K562 (cell line): ENCODE measurements around the gene DDX50. TPM values are rescaled to one million over a fixed set of nuclear protein-coding genes. Genes with fewer than 3 reads are reported as not detected.
A peak's percentile ranks its signal among the peaks of the same experiment; 100 is the strongest.

Source experiments
- CBX1 ChIP-seq: sonication (generic); IDR thresholded peaks from 2 replicates; pipeline ENCODE4 v1.6.1; 2016; ENCODE audit warnings: antibody characterized with exemption, low read depth, mild to moderate bottlenecking
- CCAR2 ChIP-seq: fragments of 200-400 bp; formaldehyde crosslinking; IDR thresholded peaks from 2 replicates; pipeline ENCODE4 v1.6.1; 2017; ENCODE audit warnings: mild to moderate bottlenecking, low read depth, low read length
- CEBPG ChIP-seq, 3 experiments: fragments of 200-800 bp in 1 of 3; sonication (Bioruptor generic) in 1 of 3; sonication (generic) in 1 of 3; formaldehyde crosslinking in 1 of 3; IDR thresholded peaks in 2 of 3; conservative IDR thresholded peaks in 1 of 3; 2 replicates each; pipeline versions ENCODE4 v1.6.1 to v1.8.0; 2016 to 2022; ENCODE audit warnings: missing compliant biosample characterization in 2 of 3, missing genetic modification characterization in 2 of 3, mild to moderate bottlenecking in 1 of 3, missing genetic modification reagents in 1 of 3
- CREM ChIP-seq: IDR thresholded peaks from 2 replicates; pipeline ENCODE4 v1.6.1; 2014; ENCODE audit warnings: antibody characterized with exemption, low read depth
- DMBX1 ChIP-seq: fragments of 250-450 bp; sonication (Bioruptor Pico); IDR thresholded peaks from 2 replicates; pipeline ENCODE4 v1.8.0; 2022; ENCODE audit warnings: inconsistent platforms, mild to moderate bottlenecking, moderate library complexity, borderline replicate concordance
- HDAC2 ChIP-seq: fragments of 450-650 bp; IDR thresholded peaks from 2 replicates; pipeline ENCODE4 v1.6.1; 2016; ENCODE audit warnings: mild to moderate bottlenecking
- HMGN3 ChIP-seq: IDR thresholded peaks from 2 replicates; pipeline ENCODE4 v1.6.1; 2011; ENCODE audit warnings: borderline replicate concordance, low read depth, mild to moderate bottlenecking, mixed read lengths, low read length; ENCODE audit not compliant: insufficient read length; ENCODE audit errors: extremely low read depth
- KAT2B ChIP-seq: IDR thresholded peaks from one replicate; pipeline ENCODE4 v1.6.1; 2012; ENCODE audit warnings: low read depth, mild to moderate bottlenecking, control low read depth, inconsistent platforms, low read length, moderate library complexity
- KAT7 ChIP-seq: sonication (generic); formaldehyde crosslinking; IDR thresholded peaks from 2 replicates; pipeline ENCODE4 v1.8.0; 2022; ENCODE audit warnings: missing genetic modification reagents, mild to moderate bottlenecking, borderline replicate concordance
- MAFF ChIP-seq: IDR thresholded peaks from 2 replicates; pipeline ENCODE4 v1.6.1; 2012; ENCODE audit warnings: low read length, improper control_type of control experiment
- MECOM ChIP-seq: fragments of 250-450 bp; sonication (Bioruptor Pico); IDR thresholded peaks from 2 replicates; pipeline ENCODE4 v1.8.0; 2022; ENCODE audit warnings: inconsistent platforms
- NUFIP1 ChIP-seq: fragments of 450-650 bp; IDR thresholded peaks from 2 replicates; pipeline ENCODE4 v1.6.1; 2018; ENCODE audit not compliant: partially characterized antibody
- SIRT6 ChIP-seq: IDR thresholded peaks from one replicate; pipeline ENCODE4 v1.6.1; 2012; ENCODE audit warnings: low read depth, mild to moderate bottlenecking, control low read depth, inconsistent platforms, low read length, moderate library complexity
- SIX5 ChIP-seq, 2 experiments: IDR thresholded peaks; 2 replicates each; pipeline ENCODE4 v1.6.1; 2011; ENCODE audit warnings: low read length in 2 of 2, borderline replicate concordance in 1 of 2, low read depth in 1 of 2, mild to moderate bottlenecking in 1 of 2, moderate library complexity in 1 of 2; ENCODE audit not compliant: insufficient read depth in 1 of 2
- SMAD2 ChIP-seq: fragments of 150-350 bp; IDR thresholded peaks from 2 replicates; pipeline ENCODE4 v1.6.1; 2014; ENCODE audit warnings: low read depth, mild to moderate bottlenecking, low read length
- TCF3 ChIP-seq: sonication (generic); formaldehyde crosslinking; IDR thresholded peaks from 2 replicates; pipeline ENCODE4 v1.4.0; 2020; ENCODE audit warnings: mild to moderate bottlenecking, missing genetic modification reagents
- TOE1 ChIP-seq, 2 experiments: fragments of 450-650 bp in 1 of 2; sonication (generic) in 1 of 2; formaldehyde crosslinking in 1 of 2; IDR thresholded peaks; 2 replicates each; pipeline versions ENCODE4 v1.7.1 to v1.8.0; 2016 to 2022; ENCODE audit warnings: borderline replicate concordance in 2 of 2, mild to moderate bottlenecking in 2 of 2, antibody characterized with exemption in 1 of 2, inconsistent platforms in 1 of 2, low read depth in 1 of 2, missing genetic modification reagents in 1 of 2, moderate library complexity in 1 of 2
- YBX1 ChIP-seq: fragments of 450-650 bp; IDR thresholded peaks from 2 replicates; pipeline ENCODE4 v1.7.1; 2016; ENCODE audit warnings: mild to moderate bottlenecking
- ZNF184 ChIP-seq: sonication (generic); formaldehyde crosslinking; IDR thresholded peaks from 2 replicates; pipeline ENCODE4 v1.5.0; 2020; ENCODE audit warnings: missing genetic modification reagents
- ZNF232 ChIP-seq: sonication (generic); formaldehyde crosslinking; IDR thresholded peaks from 2 replicates; pipeline ENCODE4 v1.8.0; 2022; ENCODE audit warnings: mild to moderate bottlenecking, missing genetic modification reagents
- ZNF764 ChIP-seq: fragments of 250-450 bp; sonication (Bioruptor Pico); IDR thresholded peaks from 2 replicates; pipeline ENCODE4 v1.4.0; 2020; ENCODE audit warnings: low read depth, mild to moderate bottlenecking, moderate library complexity
- polyA plus RNA-seq, 8 experiments: library from polyadenylated mRNA; depleted of rRNA in 4 of 8; stranded (reverse) in 5 of 8; unstranded in 3 of 8; fragments of >200 nt; fragmentation: Nextera tagmentation in 2 of 8; fragmentation: Illumina TruSeq in 1 of 8; extraction: Ambion mirVana in 2 of 8; extraction: Trizol in 1 of 8; gene quantifications; 2 replicates each; pipeline versions ENCODE4 v1.2.1 to v1.2.3, GENCODE V29; 2011 to 2014; ENCODE audit warnings: inconsistent platforms in 1 of 8, missing spikeins in 1 of 8
- total RNA-seq, 7 experiments: library from RNA; depleted of rRNA in 6 of 7; stranded (reverse); fragments of >200 nt in 6 of 7; fragmentation: Illumina TruSeq in 2 of 7; extraction: Trizol in 2 of 7; gene quantifications; 2 replicates each; pipeline versions ENCODE4 v1.2.1 to v1.2.3, GENCODE V29; 2011 to 2021; ENCODE audit warnings: low replicate concordance in 1 of 7
- TF ChIP-seq, protein P1 (sequence below): fragments of 250-450 bp; sonication (Bioruptor Pico); IDR thresholded peaks from 2 replicates; pipeline ENCODE4 v1.4.0; 2020; ENCODE audit warnings: mild to moderate bottlenecking
- TF ChIP-seq, protein P2 (sequence below): fragments of 250-450 bp; sonication (Bioruptor Pico); IDR thresholded peaks from 2 replicates; pipeline ENCODE4 v1.4.0; 2020; ENCODE audit warnings: mild to moderate bottlenecking, moderate library complexity

DDX50 gene
- total and polyA plus RNA-seq, 9 of the 15 experiments (the other 6 are each of a cell fraction or from before 2014, with no cell fraction given): 36.7 to 86.8 (median 57.4) TPM

DNA sequence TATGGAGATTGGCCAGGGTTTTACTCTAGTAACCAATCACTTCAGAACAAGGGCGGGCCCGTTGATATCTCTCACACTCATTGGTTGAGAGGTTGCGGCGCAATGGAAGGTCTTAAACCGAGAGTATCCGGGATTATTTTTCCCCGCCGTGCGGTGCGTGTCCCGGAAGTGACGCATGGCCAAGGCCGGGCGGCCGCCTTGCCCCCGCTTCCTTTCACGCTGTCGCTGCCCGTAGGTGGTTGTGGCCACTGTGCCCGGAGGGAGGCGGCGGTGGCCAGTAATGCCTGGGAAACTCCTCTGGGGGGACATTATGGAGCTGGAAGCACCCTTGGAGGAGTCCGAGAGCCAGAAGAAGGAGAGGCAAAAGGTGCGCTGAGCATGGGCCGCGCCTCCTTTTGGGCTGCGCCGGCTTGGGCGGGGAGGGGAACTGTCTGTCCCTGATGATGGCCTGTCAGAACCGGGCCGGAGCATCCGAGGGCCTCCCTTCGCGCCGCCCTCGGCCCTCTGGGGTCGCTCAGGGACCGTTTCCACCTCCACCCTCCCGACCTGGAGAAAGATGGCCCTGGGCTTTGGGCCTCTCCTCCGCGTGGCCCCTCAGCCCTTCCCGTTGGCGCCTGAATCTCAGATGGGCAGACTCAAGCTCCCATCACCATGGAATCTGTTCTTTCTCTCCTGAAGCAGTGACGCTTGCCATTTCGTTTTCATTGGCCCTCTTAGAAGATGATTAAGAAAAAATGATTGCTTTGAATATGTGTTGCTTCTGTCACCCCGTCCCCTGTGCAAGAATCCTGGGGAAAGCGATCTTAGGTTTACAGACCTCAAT, at the start of gene DDX50 (continued):
- TF ChIP-seq ZNF184 (CRISPR knock-in tag): no peak
- TF ChIP-seq TOE1 (IDR thresholded peaks at IDR 0.05; ENCODE audit: borderline replicate concordance): peak; percentile 58; the same call in 1 of the 2 replicates
- TF ChIP-seq TOE1 (CRISPR knock-in tag; IDR thresholded peaks at IDR 0.05; ENCODE audit: borderline replicate concordance, low read depth): no peak
- TF ChIP-seq KAT7 (CRISPR knock-in tag): peak; percentile 87; the same call in 1 of the 2 replicates
- no peak for TF ChIP-seq TCF3 (CRISPR knock-in tag)
- TF ChIP-seq DMBX1 (CRISPR knock-in tag): no peak
- peak; percentile 97 for TF ChIP-seq CREM
- peak; percentile 39 for TF ChIP-seq HMGN3
- TF ChIP-seq, protein P1, sequence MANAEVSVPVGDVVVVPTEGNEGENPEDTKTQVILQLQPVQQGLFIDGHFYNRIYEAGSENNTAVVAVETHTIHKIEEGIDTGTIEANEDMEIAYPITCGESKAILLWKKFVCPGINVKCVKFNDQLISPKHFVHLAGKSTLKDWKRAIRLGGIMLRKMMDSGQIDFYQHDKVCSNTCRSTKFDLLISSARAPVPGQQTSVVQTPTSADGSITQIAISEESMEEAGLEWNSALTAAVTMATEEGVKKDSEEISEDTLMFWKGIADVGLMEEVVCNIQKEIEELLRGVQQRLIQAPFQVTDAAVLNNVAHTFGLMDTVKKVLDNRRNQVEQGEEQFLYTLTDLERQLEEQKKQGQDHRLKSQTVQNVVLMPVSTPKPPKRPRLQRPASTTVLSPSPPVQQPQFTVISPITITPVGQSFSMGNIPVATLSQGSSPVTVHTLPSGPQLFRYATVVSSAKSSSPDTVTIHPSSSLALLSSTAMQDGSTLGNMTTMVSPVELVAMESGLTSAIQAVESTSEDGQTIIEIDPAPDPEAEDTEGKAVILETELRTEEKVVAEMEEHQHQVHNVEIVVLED: peak; percentile 73
- TF ChIP-seq CCAR2: no peak
- no peak for TF ChIP-seq CEBPG (CRISPR knock-in tag; IDR thresholded peaks at IDR 0.05)
- TF ChIP-seq CEBPG (tag; conservative IDR thresholded peaks at IDR 0.05 in 1 of 2, IDR thresholded peaks at IDR 0.05 in 1 of 2): no peak
- peak; percentile 88; the same call in 1 of the 2 replicates for TF ChIP-seq HDAC2
- TF ChIP-seq YBX1: no peak
- no peak for TF ChIP-seq SMAD2
- TF ChIP-seq MECOM: peak; percentile 71; the same call in 1 of the 2 replicates
- TF ChIP-seq NUFIP1: no peak
- TF ChIP-seq SIRT6: no peak
- no peak for TF ChIP-seq KAT2B
- TF ChIP-seq SIX5 (IDR thresholded peaks at IDR 0.05; ENCODE audit: borderline replicate concordance in 1 of 2, insufficient read depth in 1 of 2, low read depth in 1 of 2, low read length in 2 of 2): no peak
- TF ChIP-seq, protein P2, sequence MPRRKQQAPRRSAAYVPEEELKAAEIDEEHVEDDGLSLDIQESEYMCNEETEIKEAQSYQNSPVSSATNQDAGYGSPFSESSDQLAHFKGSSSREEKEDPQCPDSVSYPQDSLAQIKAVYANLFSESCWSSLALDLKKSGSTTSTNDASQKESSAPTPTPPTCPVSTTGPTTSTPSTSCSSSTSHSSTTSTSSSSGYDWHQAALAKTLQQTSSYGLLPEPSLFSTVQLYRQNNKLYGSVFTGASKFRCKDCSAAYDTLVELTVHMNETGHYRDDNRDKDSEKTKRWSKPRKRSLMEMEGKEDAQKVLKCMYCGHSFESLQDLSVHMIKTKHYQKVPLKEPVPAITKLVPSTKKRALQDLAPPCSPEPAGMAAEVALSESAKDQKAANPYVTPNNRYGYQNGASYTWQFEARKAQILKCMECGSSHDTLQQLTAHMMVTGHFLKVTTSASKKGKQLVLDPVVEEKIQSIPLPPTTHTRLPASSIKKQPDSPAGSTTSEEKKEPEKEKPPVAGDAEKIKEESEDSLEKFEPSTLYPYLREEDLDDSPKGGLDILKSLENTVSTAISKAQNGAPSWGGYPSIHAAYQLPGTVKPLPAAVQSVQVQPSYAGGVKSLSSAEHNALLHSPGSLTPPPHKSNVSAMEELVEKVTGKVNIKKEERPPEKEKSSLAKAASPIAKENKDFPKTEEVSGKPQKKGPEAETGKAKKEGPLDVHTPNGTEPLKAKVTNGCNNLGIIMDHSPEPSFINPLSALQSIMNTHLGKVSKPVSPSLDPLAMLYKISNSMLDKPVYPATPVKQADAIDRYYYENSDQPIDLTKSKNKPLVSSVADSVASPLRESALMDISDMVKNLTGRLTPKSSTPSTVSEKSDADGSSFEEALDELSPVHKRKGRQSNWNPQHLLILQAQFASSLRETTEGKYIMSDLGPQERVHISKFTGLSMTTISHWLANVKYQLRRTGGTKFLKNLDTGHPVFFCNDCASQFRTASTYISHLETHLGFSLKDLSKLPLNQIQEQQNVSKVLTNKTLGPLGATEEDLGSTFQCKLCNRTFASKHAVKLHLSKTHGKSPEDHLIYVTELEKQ: no peak
- peak; percentile 10; the same call in 1 of the 2 replicates for TF ChIP-seq CBX1
- TF ChIP-seq ZNF232 (CRISPR knock-in tag): peak; percentile 59; the same call in 1 of the 2 replicates
- TF ChIP-seq ZNF764: no peak
- no peak for TF ChIP-seq MAFF
